Measurements from ENCODE around the gene DENND1B.

Gene DENND1B

DNA sequence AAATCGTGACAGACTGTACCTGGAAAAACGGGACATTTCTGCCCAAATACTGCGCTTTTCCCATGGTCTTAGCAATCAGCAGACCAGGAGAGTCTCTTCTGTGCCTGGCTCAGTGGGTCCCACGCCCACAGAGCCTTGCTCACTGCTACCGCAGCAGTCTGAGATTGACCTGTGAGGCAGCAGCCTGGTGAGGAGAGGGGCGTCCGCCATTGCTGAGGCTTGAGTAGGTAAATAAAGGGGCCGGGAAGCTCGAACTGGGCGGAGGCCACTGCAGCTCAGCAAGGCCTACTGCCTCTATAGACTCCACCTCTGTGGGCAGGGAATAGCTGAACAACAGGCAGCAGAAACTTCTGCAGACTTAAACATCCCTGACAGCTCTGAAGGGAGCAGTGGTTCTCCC lies 203.1 kb downstream of the DENND1B start:
- FAIRE-seq (no peak), DNase-seq (ENCODE audit: insufficient read length, low spot score) (no peak)
- TF ChIP-seq POU2F2 (IDR thresholded peaks at IDR 0.05; ENCODE audit: low read depth, low read length) (no peak), POLR2AphosphoS5 (IDR thresholded peaks at IDR 0.05; ENCODE audit: low read depth, low read length) (no peak), SPI1 (IDR thresholded peaks at IDR 0.05; ENCODE audit: low read depth, low read length) (no peak), POLR2A (IDR thresholded peaks at IDR 0.05; ENCODE audit: low read depth, low read length) (no peak), TAF1 (IDR thresholded peaks at IDR 0.05; ENCODE audit: low read depth, low read length) (no peak), PAX5 (IDR thresholded peaks at IDR 0.05; ENCODE audit: insufficient read depth, low read length, severe bottlenecking) (no peak)

GRCh38 chr1:197567442-197567841 lies 207.8 kb downstream of the DENND1B start:
- TF ChIP-seq POLR2AphosphoS5 (IDR thresholded peaks at IDR 0.05; ENCODE audit: low read depth, low read length) (no peak), TAF1 (IDR thresholded peaks at IDR 0.05; ENCODE audit: low read depth, low read length) (no peak), POU2F2 (IDR thresholded peaks at IDR 0.05; ENCODE audit: low read depth, low read length) (no peak), POLR2A (IDR thresholded peaks at IDR 0.05; ENCODE audit: low read depth, low read length) (no peak), PAX5 (IDR thresholded peaks at IDR 0.05; ENCODE audit: insufficient read depth, low read length, severe bottlenecking) (no peak), SPI1 (IDR thresholded peaks at IDR 0.05; ENCODE audit: low read depth, low read length) (no peak)
- no peak for DNase-seq (ENCODE audit: insufficient read length, low spot score)
- no peak for FAIRE-seq

DNA sequence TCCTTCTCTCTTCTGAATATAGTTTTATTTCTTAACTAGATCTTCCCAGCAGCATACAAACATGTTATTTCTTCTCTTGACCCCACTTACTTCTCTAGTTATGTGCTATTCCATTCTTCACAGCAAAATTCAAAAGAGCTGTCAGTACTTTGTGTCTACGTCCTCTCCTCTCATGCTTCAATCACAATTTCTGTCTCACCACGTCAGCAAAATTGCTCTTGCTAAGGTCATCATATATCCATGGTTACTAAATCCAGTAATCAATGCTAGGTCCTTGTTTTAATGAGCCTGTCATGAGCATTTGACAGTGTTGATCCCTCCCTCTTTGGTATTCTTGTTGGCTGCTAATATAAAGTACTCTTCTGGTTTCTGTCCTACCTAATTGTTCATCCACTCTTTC lies 214.2 kb downstream of the DENND1B start:
- FAIRE-seq = no peak
- TF ChIP-seq PAX5 (IDR thresholded peaks at IDR 0.05; ENCODE audit: insufficient read depth, low read length, severe bottlenecking) (no peak), SPI1 (IDR thresholded peaks at IDR 0.05; ENCODE audit: low read depth, low read length) (no peak), POLR2AphosphoS5 (IDR thresholded peaks at IDR 0.05; ENCODE audit: low read depth, low read length) (no peak), TAF1 (IDR thresholded peaks at IDR 0.05; ENCODE audit: low read depth, low read length) (no peak)
- DNase-seq (ENCODE audit: insufficient read length, low spot score) = no peak

DNA sequence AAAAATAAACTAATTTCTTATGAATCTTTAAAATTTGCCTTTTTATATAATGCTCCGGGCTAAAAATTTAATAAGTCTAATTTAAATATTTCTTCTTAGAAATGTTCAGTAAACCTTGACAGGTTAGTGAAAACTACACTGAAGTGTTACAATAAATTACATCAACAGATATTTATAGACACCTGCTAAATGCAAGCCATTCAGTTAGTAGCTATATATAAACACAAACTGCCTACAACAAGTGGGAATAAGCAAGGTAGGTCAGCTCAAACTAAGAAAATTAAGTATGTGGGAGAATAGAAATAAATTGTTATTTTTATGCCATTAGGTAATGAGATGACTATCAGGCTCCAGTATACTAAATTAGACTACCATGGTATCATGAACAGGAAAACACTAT lies 215.6 kb downstream of the DENND1B start:
- DNase-seq (ENCODE audit: insufficient read length, low spot score) = no peak
- no peak for FAIRE-seq
- TF ChIP-seq POU2F2 (IDR thresholded peaks at IDR 0.05; ENCODE audit: low read depth, low read length) (no peak), TAF1 (IDR thresholded peaks at IDR 0.05; ENCODE audit: low read depth, low read length) (no peak)

GRCh38 chr1:197559244-197559643 lies 216.0 kb downstream of the DENND1B start:
- DNase-seq (ENCODE audit: insufficient read length, low spot score) = no peak

GRCh38 chr1:197557302-197557701 lies 218.0 kb downstream of the DENND1B start:
- FAIRE-seq (no peak), DNase-seq (ENCODE audit: insufficient read length, low spot score) (no peak)
- no peak for TF ChIP-seq POLR2A (IDR thresholded peaks at IDR 0.05; ENCODE audit: low read depth, low read length)
- no peak for TF ChIP-seq POLR2AphosphoS5 (IDR thresholded peaks at IDR 0.05; ENCODE audit: low read depth, low read length)
- TF ChIP-seq SPI1 (IDR thresholded peaks at IDR 0.05; ENCODE audit: low read depth, low read length) = no peak
- no peak for TF ChIP-seq TAF1 (IDR thresholded peaks at IDR 0.05; ENCODE audit: low read depth, low read length)
- no peak for TF ChIP-seq PAX5 (IDR thresholded peaks at IDR 0.05; ENCODE audit: insufficient read depth, low read length, severe bottlenecking)
- TF ChIP-seq POU2F2 (IDR thresholded peaks at IDR 0.05; ENCODE audit: low read depth, low read length) = no peak

More at GRCh38 chr1:197559244-197559643, 216.0 kb downstream of the DENND1B start:
- TF ChIP-seq TAF1 (IDR thresholded peaks at IDR 0.05; ENCODE audit: low read depth, low read length) = no peak
- no peak for TF ChIP-seq PAX5 (IDR thresholded peaks at IDR 0.05; ENCODE audit: insufficient read depth, low read length, severe bottlenecking)
- no peak for TF ChIP-seq POLR2A (IDR thresholded peaks at IDR 0.05; ENCODE audit: low read depth, low read length)
- TF ChIP-seq POU2F2 (IDR thresholded peaks at IDR 0.05; ENCODE audit: low read depth, low read length) = no peak
- no peak for TF ChIP-seq POLR2AphosphoS5 (IDR thresholded peaks at IDR 0.05; ENCODE audit: low read depth, low read length)
- TF ChIP-seq SPI1 (IDR thresholded peaks at IDR 0.05; ENCODE audit: low read depth, low read length) = no peak
- FAIRE-seq = no peak

GRCh38 chr1:197553281-197553680 lies 222.0 kb downstream of the DENND1B start:
- DNase-seq (ENCODE audit: insufficient read length, low spot score) (no peak), FAIRE-seq (no peak)
- no peak for TF ChIP-seq POLR2A (IDR thresholded peaks at IDR 0.05; ENCODE audit: low read depth, low read length)
- TF ChIP-seq PAX5 (IDR thresholded peaks at IDR 0.05; ENCODE audit: insufficient read depth, low read length, severe bottlenecking) = no peak
- TF ChIP-seq TAF1 (IDR thresholded peaks at IDR 0.05; ENCODE audit: low read depth, low read length) = no peak
- no peak for TF ChIP-seq POU2F2 (IDR thresholded peaks at IDR 0.05; ENCODE audit: low read depth, low read length)
- no peak for TF ChIP-seq SPI1 (IDR thresholded peaks at IDR 0.05; ENCODE audit: low read depth, low read length)
- no peak for TF ChIP-seq POLR2AphosphoS5 (IDR thresholded peaks at IDR 0.05; ENCODE audit: low read depth, low read length)

GRCh38 chr1:197546989-197547388 lies 228.3 kb downstream of the DENND1B start:
- TF ChIP-seq POLR2A (IDR thresholded peaks at IDR 0.05; ENCODE audit: low read depth, low read length) = no peak
- TF ChIP-seq PAX5 (IDR thresholded peaks at IDR 0.05; ENCODE audit: insufficient read depth, low read length, severe bottlenecking) = no peak
- no peak for FAIRE-seq
- no peak for DNase-seq (ENCODE audit: insufficient read length, low spot score)

GRCh38 chr1:197544553-197544952 lies 230.7 kb downstream of the DENND1B start:
- no peak for DNase-seq (ENCODE audit: insufficient read length, low spot score)
- TF ChIP-seq SPI1 (IDR thresholded peaks at IDR 0.05; ENCODE audit: low read depth, low read length) (no peak), PAX5 (IDR thresholded peaks at IDR 0.05; ENCODE audit: insufficient read depth, low read length, severe bottlenecking) (no peak), POLR2A (IDR thresholded peaks at IDR 0.05; ENCODE audit: low read depth, low read length) (no peak), POU2F2 (IDR thresholded peaks at IDR 0.05; ENCODE audit: low read depth, low read length) (no peak), TAF1 (IDR thresholded peaks at IDR 0.05; ENCODE audit: low read depth, low read length) (no peak), POLR2AphosphoS5 (IDR thresholded peaks at IDR 0.05; ENCODE audit: low read depth, low read length) (no peak)
- no peak for FAIRE-seq

- no peak for FAIRE-seq
- no peak for DNase-seq (ENCODE audit: insufficient read length, low spot score)
- TF ChIP-seq SPI1 (IDR thresholded peaks at IDR 0.05; ENCODE audit: low read depth, low read length) (no peak), TAF1 (IDR thresholded peaks at IDR 0.05; ENCODE audit: low read depth, low read length) (no peak), POLR2A (IDR thresholded peaks at IDR 0.05; ENCODE audit: low read depth, low read length) (no peak)
These were observed 231.2 kb downstream of the DENND1B start for GRCh38 chr1:197544130-197544529.

DNA sequence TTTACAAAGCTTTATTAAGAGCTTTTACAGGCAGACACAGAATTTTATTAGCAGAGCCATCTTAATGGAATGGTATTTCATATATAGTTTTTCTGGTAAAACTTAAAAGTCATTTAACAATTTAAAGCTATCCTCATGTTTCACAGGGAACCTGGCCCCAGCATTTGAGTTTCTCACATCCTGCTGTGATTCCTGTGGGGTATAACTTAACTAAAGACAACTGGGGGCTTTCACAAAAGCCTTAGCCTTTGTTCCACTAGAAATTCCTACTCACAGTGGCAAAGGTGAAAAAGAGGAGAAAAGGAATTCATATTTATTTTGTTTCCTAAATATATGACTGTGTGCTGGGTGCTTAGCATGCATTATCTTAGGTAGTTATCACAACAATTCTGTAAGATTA lies 233.9 kb downstream of the DENND1B start:
- DNase-seq (ENCODE audit: insufficient read length, low spot score) (no peak), FAIRE-seq (no peak)
- TF ChIP-seq POLR2AphosphoS5 (IDR thresholded peaks at IDR 0.05; ENCODE audit: low read depth, low read length) = no peak
- no peak for TF ChIP-seq POU2F2 (IDR thresholded peaks at IDR 0.05; ENCODE audit: low read depth, low read length)
- TF ChIP-seq SPI1 (IDR thresholded peaks at IDR 0.05; ENCODE audit: low read depth, low read length) = no peak

Measured in GM12891 (cell line).